ENCODE results near the gene EXD3. TPM values are rescaled to one million over a fixed set of nuclear protein-coding genes. Genes with fewer than 3 reads are reported as not detected.

Gene EXD3
- total and polyA plus RNA-seq, 2 of the 13 experiments (the other 11 are each of a cell fraction or from before 2014, with no cell fraction given), result 2.7 to 4.8 TPM

- ChIA-PET CTCF (ENCODE audit: low intra/inter-chr PET ratio, low total read pairs) (interaction anchor here (0.6 to 1.0 kb wide), 2 partner anchors 41 to 231 kb away, joined by 3 to 4 read pairs; no protein-coding TSS in a partner anchor), POLR2A (interaction anchor here (0.7 to 2.8 kb wide), 31 partner anchors 9 to 341 kb away, joined by 3 to 78 read pairs (median 7); partner anchors contain the start of genes ENTPD8, EXD3, MAN1B1 and NELFB)
- Histone ChIP-seq H3K4me2 (ENCODE audit: low read depth, low read length) (peak within 1 kb of the TSS; percentile 88), H2AFZ (ENCODE audit: low read length) (no peak within 1 kb of the TSS), H3K4me3 (replicated peaks in 1 of 3; ENCODE audit: insufficient read depth in 1 of 3, low read depth in 2 of 3, low read length in 3 of 3) (peak within 1 kb of the TSS; percentile 87 to 90 (median 88)), H3K9me3 (ENCODE audit: low read length) (no peaks in the 10 kb centered on the region), H3K36me3 (replicated peaks in 1 of 2; ENCODE audit: control insufficient read depth in 1 of 2, insufficient read depth in 2 of 2, low read length in 2 of 2) (peaks cover 2 to 13% of the 10 kb centered on the region in 2 experiments; a peak in 3 of 5 replicates), H3K4me1 (ENCODE audit: insufficient read depth, low read length) (peaks cover 21% of the 10 kb centered on the region), H3K9ac (ENCODE audit: insufficient read depth, low read depth, low read length) (peak within 1 kb of the TSS; percentile 82), H4K20me1 (ENCODE audit: insufficient read depth, low read length) (no peaks in the 10 kb centered on the region), H3K79me2 (ENCODE audit: insufficient read depth, low read length) (peaks cover 6% of the 10 kb centered on the region), H3K27me3 (ENCODE audit: control insufficient read depth in 1 of 2, insufficient read depth in 2 of 2, low read length in 2 of 2) (no peaks in the 10 kb centered on the region; a peak in 1 of 5 replicates), H3K27ac (ENCODE audit: extremely low read length, insufficient read depth, low read length) (peak within 1 kb of the TSS; percentile 90)
- peak; percentile 87 for ATAC-seq
- in situ Hi-C loops (cut with HindIII; ENCODE audit: extremely low pct_ligation_motif_present, low pct_unique_long_range_greater_than_20kb) (no loop called here), intact Hi-C loops (cut with micrococcal nuclease; ENCODE audit: unreplicated experiment) (no loop called here)
- 4% methylated on average over 6 of the region's 25 CpGs for WGBS (ENCODE audit: low lambda C conversion rate)
- FAIRE-seq, result peak; percentile 80
- no TSS peak for BruUV-seq (replicated peaks)
- DNase-seq (ENCODE audit: low spot score), result peak; percentile 94
- TF ChIP-seq RFX5 (IDR thresholded peaks at IDR 0.05; ENCODE audit: low read depth, low read length) (no peak), ATRX (CRISPR knock-in tag; IDR thresholded peaks at IDR 0.05; ENCODE audit: borderline replicate concordance) (no peak), ZFP37 (CRISPR knock-in tag; IDR thresholded peaks at IDR 0.05; ENCODE audit: borderline replicate concordance) (no peak), HMGXB4 (CRISPR knock-in tag; IDR thresholded peaks at IDR 0.05; ENCODE audit: borderline replicate concordance in 1 of 2, low read depth in 1 of 2) (peak; percentile 93 to 98), JUND (CRISPR knock-in tag; IDR thresholded peaks at IDR 0.05) (no peak; the same call in none of the 2 replicates), YY1 (IDR thresholded peaks at IDR 0.05; ENCODE audit: insufficient read depth, insufficient replicate concordance, low read depth, low read length) (peak; percentile 65), TAF15 (IDR thresholded peaks at IDR 0.05; ENCODE audit: low read depth, low read length, poor library complexity, severe bottlenecking) (no peak), ZNF574 (CRISPR knock-in tag; IDR thresholded peaks at IDR 0.05) (peak; percentile 84), TRIM22 (IDR thresholded peaks at IDR 0.05) (no peak), PLRG1 (conservative IDR thresholded peaks at IDR 0.05) (no peak), ZBED4 (CRISPR knock-in tag; IDR thresholded peaks at IDR 0.05; ENCODE audit: borderline replicate concordance) (peak; percentile 90), PHF21A (CRISPR knock-in tag; IDR thresholded peaks at IDR 0.05) (peak; percentile 94)
Observed at GRCh38 chr9:137277329-137278041, 145.5 kb downstream of the EXD3 start, which contains the start of gene TOR4A. Gene TOR4A, plus strand, starts transcription at chr9:137277726. Its CDS starts 964 bp downstream, at chr9:137278690.
